GM13976 (cell line): ENCODE results near the gene SNN.

Source experiments
- DNase-seq: peaks from one replicate; pipeline ENCODE4 v3.0.0; 2012; ENCODE audit warnings: low spot score
- in situ Hi-C: fragments of 300-500 bp; cut with MboI; formaldehyde crosslinking; loops from one replicate; pipeline ENCODE4 v1.12.0; 2022; ENCODE audit warnings: low sequenced_read_pairs, mixed read lengths, inconsistent platforms; ENCODE audit not compliant: unreplicated experiment
- TF ChIP-seq, protein P1 (sequence below): IDR thresholded peaks from 2 replicates; pipeline ENCODE4 v1.5.1; 2012; ENCODE audit warnings: borderline replicate concordance, mild to moderate bottlenecking; ENCODE audit not compliant: insufficient read depth; ENCODE audit errors: extremely low read depth, missing control alignments, control extremely low read depth

SNN gene

DNA sequence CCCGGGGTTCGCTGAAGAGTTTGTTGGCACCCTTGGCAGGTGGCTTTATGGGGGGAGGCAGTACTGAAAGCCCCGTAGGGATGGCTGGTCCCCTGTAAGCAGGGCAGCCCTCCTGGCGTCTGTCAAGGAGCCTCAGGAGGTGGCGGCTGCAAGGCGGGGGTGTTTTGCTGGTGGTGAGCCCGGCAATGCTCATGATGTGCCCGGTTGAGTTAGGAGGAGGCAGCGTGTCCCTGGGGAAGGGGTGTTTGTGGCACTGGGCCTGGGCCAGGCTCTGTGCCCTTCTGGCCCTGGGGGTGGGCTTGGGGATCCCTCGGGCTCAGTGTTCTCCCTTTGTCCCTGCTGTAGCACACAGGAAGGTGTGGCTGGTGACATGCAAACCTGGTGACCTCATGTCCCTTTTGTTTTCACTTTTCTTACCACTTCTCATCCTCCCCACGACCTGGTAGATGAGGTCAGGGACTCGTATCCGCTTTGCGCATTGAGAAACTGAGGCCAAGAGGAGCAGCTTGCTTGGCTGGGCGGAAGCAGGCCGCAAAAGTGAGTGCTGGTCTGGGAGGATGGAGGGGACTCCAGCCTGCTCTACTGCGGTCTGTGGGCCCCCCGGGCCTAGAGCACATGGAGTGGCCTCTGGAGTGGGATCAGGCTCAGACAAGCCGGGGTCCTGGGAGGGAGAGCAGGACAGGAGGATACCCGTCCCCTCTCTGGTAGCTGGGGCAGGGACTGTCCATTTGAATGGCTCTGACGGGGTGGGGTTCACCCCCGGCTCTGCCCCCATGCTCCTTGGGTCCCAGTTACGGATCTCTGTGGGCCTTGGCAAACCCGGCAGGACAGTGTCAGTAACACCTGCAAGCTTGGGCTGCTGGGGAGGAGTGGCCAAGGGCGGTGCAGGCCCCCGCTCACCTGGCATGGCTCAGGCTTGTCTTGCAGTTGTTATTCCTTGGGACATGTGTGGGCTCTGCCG lies 2.2 kb downstream of the SNN start:
- TF ChIP-seq, protein P1, sequence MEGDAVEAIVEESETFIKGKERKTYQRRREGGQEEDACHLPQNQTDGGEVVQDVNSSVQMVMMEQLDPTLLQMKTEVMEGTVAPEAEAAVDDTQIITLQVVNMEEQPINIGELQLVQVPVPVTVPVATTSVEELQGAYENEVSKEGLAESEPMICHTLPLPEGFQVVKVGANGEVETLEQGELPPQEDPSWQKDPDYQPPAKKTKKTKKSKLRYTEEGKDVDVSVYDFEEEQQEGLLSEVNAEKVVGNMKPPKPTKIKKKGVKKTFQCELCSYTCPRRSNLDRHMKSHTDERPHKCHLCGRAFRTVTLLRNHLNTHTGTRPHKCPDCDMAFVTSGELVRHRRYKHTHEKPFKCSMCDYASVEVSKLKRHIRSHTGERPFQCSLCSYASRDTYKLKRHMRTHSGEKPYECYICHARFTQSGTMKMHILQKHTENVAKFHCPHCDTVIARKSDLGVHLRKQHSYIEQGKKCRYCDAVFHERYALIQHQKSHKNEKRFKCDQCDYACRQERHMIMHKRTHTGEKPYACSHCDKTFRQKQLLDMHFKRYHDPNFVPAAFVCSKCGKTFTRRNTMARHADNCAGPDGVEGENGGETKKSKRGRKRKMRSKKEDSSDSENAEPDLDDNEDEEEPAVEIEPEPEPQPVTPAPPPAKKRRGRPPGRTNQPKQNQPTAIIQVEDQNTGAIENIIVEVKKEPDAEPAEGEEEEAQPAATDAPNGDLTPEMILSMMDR, result no peak
- in situ Hi-C loops, result no loop called here
- DNase-seq, result peak; percentile 77

DNA sequence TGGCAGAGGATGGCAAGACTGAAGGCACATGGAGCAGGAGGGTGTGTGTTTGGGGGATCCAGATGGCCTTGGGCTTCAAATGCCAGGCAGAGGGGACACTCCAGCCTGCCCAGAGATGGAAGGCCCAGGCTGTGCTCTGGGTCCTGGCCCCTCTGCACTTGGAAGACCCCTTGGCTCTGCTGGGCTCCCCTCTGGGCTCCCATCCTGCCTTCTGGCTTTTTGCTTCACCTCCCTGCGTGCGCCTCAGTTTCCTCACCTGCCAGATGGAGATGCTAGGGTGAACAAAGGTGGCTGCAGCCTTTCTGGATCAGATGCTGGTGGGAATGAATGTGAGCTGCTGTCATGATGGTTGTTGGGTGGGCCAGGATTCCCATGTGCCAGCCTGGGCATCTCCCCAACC lies 3.0 kb downstream of the SNN start:
- in situ Hi-C loops, result no loop called here
- TF ChIP-seq, protein P1, result no peak
- no peak for DNase-seq

DNA sequence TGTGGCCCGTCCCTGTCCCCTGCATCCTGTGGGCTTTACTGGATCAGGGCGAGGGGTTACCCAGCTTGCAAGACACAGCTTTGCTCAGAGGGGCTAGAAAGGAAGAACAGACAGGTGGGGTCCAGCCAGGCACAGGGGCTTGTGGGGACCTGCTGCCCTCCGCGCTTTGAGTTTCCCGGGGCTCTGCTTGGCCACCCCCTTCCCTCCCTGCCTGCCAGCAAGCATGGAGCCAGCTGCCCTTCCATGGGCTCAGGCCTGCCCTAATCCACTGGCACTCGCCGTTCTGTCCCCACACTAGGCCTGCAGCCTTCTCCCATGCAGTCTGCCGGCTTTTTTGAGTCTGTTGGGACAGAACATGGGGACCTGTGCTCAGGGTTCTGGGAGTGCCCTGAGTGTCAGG lies 3.4 kb downstream of the SNN start:
- TF ChIP-seq, protein P1, result no peak
- no peak for DNase-seq
- in situ Hi-C loops, result no loop called here

DNA sequence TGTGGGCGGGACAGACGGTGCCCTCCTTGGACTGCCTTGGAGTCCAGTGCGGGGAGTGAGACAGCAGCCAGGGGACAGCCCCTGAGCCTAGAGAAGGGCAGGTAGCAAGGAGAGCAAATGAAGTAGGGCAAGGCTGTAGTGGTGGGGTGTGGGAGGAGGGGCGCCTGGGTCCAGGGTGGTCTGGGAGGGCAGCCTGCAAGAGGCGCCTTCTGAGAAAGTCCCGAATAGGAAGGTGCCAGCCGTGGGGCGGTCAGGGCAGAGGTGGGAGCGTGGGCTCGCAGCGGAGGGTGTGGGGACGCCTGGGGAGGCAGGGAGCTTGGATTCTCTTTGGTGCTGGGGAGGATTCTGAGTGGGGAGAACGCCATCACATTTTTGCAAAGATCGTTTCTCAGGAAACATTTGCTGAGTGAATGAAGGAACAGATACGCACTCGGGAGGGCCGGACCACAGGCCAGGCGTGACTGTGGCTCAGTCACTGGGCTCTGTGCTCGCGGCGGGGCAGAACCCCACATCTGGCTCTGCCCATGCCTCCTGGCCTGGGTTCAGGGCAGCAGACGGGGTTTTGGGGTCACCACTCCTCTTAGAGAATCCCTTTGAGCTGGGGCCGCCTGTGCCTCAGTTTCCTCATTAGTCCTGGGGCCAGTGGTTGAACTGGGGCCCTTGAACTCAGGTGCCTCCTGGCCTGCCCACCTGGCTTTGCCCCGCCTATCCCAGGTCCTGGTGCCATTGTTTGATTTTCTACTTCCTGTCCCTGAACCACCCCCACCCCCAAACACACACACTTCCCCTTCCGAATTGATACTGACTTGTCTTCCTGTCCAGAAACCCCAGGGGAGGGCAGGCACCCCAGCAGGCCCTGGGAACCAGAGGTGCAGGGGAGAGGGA lies 4.2 kb downstream of the SNN start:
- no peak for DNase-seq
- TF ChIP-seq, protein P1, result no peak
- in situ Hi-C loops, result no loop called here

DNA sequence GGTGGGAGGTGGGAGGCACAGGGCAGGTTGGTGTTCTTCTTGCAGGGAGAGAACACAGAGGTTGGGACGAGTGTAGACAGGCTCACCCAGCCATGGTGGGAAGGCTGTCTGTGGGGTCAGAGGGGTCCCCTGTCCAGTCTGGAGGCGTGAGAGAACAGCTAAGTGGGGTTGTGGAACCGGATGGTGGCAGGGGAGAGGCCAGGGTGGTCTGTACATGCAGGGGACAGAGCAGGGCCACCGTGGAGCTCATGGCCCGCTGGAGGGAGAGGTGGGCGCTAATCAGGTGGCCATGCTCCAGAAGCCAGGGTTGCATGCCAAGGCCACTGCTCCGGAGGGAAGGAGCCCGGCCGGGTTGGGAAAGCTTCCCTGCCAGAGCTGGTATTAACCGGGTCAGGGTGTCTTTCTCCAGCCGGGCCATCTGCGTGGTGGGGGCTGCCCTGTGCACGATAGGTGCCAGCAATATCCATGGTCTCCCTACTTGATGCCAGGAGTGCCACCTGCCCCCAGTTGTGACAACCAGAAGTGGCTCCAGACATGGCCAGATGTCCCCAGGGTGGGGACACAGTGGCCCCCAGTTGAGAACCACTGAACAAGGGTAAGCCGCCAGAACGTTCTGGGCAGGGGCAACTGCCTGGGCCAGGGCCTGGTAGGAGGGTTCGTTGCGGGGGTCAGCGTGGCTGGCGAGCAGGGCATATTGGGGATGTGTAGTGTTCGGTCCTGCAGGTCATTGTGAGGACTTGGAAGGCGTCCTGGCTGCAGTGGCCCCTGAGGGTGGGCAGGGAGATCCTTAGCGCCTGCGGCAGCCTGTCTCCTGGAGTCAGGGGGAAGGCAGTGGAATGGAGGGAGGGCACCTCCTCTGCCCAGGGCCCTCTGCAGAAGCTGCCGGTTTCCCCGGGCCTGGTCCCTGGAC lies 5.1 kb downstream of the SNN start:
- TF ChIP-seq, protein P1, result no peak
- no peak for DNase-seq
- in situ Hi-C loops, result no loop called here
